HCT116 (cell line): ENCODE measurements around the gene BLZF1.

Source experiments
- POLR2AphosphoS5 ChIP-seq: IDR thresholded peaks from 2 replicates; pipeline ENCODE4 v1.6.1; 2011; ENCODE audit warnings: mild to moderate bottlenecking, low read depth, low read length, moderate library complexity
- TF ChIP-seq, protein P1 (sequence below), 3 experiments: fragments of 200-600 bp in 1 of 3; sonication (generic) in 1 of 3; IDR thresholded peaks in 2 of 3; conservative IDR thresholded peaks in 1 of 3; 2 replicates each; pipeline ENCODE4 v1.5.1; 2012 to 2017; ENCODE audit warnings: low read depth in 2 of 3, low read length in 2 of 3, antibody characterized with exemption in 1 of 3, borderline replicate concordance in 1 of 3, control low read depth in 1 of 3, mild to moderate bottlenecking in 1 of 3, mixed read lengths in 1 of 3, mixed run types in 1 of 3, moderate library complexity in 1 of 3; ENCODE audit not compliant: insufficient read depth in 1 of 3

DNA sequence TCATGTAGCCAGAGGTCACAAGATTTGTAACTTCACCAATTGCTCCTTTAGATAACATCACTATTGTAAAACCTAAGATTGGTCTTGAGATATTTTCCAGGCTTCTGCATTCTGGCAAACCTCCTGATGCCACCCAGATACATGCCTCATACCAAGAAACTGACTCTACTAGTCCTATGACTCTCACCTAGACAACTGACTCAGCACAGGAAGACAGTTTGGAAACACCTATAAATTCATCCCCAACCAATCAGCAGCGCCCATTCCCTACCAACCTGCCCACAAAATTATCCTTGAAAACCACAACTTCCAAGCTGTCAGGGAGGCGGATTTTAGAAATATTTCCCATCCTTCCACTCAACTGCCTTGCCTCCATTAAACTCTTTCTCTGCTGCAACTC is 3.0 kb upstream of the BLZF1 start:
- TF ChIP-seq POLR2AphosphoS5 = no peak
- TF ChIP-seq, protein P1, sequence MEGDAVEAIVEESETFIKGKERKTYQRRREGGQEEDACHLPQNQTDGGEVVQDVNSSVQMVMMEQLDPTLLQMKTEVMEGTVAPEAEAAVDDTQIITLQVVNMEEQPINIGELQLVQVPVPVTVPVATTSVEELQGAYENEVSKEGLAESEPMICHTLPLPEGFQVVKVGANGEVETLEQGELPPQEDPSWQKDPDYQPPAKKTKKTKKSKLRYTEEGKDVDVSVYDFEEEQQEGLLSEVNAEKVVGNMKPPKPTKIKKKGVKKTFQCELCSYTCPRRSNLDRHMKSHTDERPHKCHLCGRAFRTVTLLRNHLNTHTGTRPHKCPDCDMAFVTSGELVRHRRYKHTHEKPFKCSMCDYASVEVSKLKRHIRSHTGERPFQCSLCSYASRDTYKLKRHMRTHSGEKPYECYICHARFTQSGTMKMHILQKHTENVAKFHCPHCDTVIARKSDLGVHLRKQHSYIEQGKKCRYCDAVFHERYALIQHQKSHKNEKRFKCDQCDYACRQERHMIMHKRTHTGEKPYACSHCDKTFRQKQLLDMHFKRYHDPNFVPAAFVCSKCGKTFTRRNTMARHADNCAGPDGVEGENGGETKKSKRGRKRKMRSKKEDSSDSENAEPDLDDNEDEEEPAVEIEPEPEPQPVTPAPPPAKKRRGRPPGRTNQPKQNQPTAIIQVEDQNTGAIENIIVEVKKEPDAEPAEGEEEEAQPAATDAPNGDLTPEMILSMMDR (IDR thresholded peaks at IDR 0.05 in 2 of 3, conservative IDR thresholded peaks at IDR 0.05 in 1 of 3; ENCODE audit: borderline replicate concordance in 1 of 3, insufficient read depth in 1 of 3, low read depth in 2 of 3, low read length in 2 of 3) = no peak
